ACHN (cell line): ENCODE data around the gene PLS3.
A peak's percentile ranks its signal among the peaks of the same experiment; 100 is the strongest.

ENCODE experiments used
- DNase-seq: peaks from one replicate; pipeline ENCODE4 v3.0.0-alpha.2; 2015
- in situ Hi-C: cut with HindIII; loops from 2 replicates; pipeline ENCODE4 v1.10.0; 2017; ENCODE audit warnings: low sequenced_read_pairs, low pct_ligation_motif_present, low pct_unique_long_range_greater_than_20kb

Gene PLS3

DNA sequence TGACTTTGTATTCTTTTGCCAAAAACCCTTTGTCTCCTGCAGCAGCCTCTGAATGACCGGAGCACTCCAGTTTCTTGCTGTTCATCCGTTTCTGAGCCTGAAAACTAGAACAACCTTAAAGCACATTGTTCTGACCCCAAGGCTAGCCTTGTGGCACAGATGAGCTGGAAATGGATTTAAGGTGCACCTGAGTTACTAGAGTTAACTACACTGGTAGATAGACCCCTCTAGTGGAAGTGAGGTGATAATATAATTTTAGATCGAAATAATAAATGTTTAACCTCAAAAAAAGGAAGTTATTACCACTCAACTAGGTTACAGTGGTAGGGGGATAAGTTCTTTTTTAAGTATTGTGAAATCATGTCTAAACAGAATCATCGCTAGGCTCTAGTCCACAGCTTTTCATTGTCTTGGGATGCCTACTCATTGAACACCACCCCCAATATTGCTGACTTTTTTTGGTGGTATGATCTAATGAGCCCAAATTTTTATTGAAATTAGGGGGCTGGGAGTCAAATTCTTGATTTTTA is 2.7 kb downstream of the PLS3 start:
- in situ Hi-C loops, result no loop called here
- DNase-seq, result no peak

DNA sequence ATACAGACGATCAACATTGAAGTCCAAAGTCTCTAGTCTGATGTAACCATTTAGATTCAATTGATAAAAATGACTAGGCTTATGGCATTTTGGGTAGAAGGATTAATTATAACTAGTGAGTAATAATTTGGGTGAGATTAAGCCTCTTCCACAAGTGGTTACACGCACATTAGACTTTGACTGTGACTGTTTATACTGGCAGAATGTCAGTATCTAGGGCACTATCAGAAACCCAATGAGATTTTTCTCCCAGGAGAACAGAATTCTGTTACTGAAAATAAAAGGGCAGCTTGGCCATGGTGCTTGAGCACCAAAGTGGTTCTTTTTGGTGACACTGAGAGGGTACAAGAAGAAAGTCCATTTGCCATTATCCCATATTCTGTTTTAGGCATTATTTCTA is 3.3 kb downstream of the PLS3 start:
- no peak for DNase-seq
- in situ Hi-C loops, result no loop called here

DNA sequence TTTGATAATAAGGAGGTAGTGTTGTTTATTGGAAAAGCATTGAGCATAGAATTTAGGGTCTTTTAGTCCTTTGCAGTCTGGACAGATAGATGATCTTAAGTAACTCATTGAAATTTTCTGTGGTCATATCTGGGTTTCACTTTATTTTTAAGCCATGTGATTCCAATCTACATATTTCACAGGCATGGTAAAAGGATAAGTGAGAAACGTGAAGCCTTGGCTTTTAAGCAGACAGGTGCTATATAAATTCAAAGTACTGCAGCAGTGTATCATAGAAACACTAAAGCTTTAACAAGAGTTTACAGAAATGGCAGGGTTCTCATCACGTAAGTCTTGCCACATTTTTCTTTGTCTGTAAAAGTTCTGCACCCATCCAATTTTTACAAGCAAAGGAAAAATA is 4.9 kb downstream of the PLS3 start:
- DNase-seq, result no peak
- in situ Hi-C loops, result no loop called here

DNA sequence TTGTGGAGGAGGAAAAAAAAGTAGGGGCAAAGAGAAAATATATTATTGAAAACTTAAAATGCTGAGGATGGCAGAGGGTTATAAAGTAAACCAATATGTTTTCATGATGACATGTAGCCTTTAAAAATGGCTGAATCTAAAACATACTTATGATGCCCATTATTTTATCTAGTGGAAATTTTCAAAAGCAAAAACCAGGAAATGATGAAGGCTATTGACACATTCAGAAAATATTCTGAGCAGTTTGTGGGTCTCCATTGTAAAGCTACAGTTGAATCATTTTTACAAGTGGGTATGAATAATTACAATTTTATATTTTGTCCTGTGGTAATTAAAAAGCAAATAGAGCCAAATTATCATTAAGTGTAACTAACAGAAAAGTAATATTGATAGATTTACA is 10.7 kb downstream of the PLS3 start:
- in situ Hi-C loops, result no loop called here

DNA sequence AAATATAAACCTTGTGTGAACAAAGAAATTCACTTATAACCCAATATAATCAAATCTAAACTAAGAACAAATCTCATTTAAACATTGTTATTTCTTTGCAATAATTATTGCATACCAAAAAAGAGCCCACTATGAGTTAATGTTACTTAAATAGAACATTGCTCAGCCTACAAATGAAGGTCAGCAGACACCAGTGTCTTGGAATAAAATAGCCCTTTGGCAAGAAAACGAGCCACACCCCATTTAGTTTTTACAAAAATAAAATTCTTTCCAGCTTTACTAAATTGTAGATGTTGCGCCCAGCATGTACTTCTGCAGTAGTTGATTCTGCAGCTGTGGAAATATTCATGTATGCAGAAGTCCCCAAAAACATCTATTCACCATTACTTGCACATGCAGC is 12.2 kb downstream of the PLS3 start:
- DNase-seq, result no peak
- in situ Hi-C loops, result no loop called here

More for the DNA sequence above, 10.7 kb downstream of the PLS3 start:
- DNase-seq, result peak; percentile 6

DNA sequence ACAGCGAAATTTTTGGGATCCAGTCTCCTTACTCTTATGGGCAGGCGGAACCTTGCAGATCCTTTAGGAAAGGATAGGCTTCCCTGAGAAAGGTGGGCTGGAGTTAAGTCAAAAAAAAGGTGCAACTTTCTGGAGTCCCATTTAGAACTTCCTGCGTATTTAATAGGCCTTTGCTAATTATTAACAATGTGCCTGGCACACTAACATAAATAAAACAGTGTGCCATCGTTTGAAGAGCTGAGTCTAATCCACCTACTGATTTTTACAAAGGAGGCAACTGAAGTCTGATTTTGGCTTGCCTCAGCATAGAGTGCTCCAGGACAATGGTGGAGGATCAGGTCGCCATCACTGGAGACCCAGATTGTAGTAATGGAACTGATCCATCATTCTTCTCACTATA is 15.7 kb downstream of the PLS3 start:
- in situ Hi-C loops, result no loop called here
- no peak for DNase-seq

DNA sequence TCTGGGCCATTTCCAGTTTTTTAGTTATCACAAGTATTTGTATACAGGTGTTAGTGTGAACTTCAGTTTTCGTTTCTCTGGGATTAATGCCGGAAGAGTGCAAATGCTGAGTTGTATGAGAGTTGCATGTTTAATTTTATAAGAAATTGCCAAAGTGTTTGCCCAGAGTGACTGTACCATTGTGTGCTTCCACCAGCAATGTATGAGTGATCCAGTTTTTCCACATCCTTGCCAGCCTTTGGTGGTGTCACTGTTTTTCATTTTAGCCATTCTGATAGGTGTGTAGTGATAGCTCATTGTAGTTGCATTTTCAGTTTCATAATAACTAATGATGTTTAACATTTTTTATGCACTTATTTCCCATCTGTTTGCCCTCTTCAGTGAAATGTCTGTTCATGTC is 18.4 kb downstream of the PLS3 start:
- in situ Hi-C loops, result no loop called here
- DNase-seq, result no peak

DNA sequence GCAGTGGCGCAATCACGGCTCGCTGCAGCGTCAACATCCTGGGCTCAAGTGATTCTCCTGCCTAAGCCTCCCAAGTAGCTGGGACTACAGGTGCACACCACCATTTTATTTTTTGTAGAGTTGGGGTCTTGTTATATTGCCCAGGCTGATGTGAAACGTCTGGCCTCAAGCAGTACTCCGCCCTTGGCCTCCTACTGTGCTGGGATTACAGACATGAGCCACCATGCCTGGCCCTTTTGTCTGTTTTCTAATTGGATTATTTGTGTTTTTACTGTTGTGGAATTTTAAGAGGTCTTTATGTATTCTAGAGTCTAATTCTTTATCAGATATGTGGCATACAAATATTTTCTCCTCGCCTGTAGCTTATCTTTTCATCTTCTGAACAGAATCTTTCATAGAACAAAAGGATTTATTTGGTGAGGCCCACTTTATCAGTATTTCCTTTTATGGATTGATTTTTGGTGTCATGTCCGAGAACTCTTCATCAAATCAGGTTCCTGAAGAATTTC is 18.9 kb downstream of the PLS3 start:
- in situ Hi-C loops, result no loop called here
- DNase-seq, result no peak

DNA sequence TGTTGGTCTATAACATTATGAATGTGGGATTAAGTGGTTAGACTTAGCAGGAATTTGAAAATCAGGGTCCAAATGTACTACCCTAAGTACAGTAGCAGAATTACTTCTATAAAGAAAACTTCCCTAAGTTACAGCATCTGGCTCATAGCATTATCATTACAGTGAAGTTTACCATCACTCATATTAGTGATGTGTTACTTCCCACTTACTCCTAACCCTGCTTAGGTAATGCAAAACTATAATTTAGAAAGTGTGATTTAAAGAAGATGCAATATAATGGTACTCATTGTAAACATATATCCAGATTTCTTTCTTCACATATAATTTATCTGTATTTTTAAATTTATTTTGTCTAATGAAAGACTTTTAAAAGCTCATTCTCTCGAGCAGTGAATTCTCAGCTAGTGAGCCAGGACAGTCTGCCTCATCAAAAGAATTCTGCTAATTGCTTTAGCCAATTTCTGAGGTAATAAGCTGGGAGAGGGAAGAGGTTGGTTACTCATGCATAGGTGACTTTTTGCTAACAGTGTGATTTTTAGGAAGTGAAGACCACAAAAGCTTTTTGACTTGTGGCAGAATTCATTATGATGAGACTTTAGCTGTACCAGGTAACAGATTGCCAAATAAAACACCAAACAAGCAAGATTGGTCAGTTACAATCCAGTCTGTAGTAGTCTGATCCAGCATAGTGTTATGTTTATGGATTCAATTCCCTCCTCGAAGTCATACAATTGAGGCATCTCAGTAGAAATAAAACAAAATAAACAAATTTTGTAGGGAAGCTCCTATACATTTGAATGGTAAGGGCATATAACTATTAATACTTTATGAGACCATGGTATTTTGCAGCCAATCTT is 21.0 kb downstream of the PLS3 start:
- no peak for DNase-seq
- in situ Hi-C loops, result no loop called here

DNA sequence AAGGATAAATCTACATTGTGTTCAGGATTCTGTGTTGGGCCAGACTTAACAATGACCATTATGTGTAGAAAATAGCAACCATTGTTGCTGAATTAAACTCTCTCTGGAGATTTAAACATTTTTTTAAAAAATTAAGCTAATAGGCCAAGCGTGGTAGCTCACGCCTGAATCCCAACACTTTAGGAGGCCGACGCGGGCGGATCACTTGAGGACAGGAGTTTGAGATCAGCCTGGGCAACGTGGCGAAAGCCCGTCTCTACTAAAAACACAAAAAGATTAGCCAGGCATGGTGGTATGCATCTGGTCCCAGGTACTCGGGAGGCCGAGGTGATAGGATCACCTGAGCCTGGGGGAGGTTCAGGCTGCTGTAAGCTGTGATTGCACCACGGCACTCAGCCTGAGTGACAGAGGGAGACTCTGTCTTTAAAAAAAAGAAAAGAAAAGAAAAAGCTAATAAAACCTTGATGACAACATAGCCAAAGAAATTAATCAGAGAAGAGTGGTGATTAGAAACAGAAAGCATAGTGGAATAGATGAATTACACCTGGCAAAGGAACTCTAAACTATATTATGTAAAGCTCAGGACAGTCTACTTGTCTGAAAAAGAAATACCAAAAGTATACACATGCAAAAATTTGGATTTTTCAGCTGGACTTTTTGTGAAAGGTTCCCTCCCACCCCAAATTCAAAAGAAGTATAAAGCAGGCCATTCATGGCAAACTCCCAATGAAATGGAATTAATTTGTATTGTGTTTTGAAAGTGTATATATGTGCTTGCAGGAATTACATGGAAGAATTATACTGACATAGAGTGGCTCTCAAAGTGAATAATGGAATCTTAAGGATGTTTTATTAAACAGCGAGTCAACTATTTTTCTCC is 21.9 kb downstream of the PLS3 start:
- DNase-seq, result no peak
- in situ Hi-C loops, result no loop called here

DNA sequence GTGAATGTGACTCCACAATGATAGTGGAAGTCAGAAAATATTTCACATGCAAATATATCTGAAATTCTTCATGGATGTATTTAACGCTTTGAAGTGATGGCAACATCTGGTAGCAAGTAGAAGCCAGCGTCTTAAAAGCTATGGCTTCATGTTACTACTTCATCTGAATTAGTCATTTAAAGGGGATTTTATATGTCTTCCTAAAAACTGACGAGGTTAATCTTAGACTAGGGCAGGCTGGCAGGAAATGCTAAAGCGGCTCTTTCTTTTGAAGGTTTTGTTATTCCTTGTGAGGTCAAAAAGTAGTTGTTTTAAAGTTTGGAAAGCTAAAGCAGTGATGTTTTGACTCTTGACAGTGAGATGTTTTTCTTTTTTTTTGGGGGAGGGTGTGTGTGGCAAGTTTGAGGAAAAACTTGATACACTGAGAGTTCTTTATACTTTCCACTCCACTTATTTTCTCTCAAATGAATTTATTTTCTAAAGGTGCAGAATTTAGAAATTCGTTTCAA is 22.6 kb downstream of the PLS3 start:
- no peak for DNase-seq
- in situ Hi-C loops, result no loop called here

DNA sequence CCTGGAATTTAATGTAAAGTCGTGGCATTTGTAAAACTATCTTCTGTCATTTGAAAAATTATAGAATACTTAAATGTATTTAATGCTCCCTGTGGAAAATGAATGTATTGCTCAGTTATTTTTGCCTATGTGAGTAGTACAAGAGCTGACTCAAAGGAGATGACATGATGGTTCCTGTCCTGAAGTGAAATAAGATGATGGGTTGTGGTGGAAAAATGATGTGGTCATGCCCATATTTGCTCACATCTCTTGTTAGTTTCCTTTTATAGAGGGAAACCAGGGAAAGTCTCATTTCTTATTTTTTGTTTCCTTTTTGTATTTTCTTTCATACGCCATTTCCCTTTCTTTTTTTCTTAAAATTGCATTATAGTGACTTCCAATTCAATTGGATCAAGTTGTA is 23.7 kb downstream of the PLS3 start:
- no peak for DNase-seq
- in situ Hi-C loops, result no loop called here

DNA sequence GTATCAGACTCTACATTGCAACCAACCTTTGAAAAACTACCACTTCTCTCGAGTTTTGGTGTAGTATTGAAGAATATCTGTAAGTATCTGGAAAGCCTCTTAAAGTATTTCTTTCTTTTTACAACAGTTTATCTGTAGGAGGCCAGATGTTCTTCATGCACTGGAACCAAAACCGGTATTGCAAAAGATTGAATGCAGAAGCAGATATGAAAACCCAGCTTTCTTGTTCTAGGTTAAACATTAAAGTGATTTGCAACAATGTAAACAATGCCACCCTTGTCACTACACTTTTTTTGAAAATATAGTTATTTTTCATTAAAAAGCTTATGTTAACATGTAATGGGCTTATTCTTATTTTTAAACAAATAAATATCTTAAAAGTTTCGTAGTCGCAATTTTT is 27.2 kb downstream of the PLS3 start:
- no peak for DNase-seq
- in situ Hi-C loops, result no loop called here

DNA sequence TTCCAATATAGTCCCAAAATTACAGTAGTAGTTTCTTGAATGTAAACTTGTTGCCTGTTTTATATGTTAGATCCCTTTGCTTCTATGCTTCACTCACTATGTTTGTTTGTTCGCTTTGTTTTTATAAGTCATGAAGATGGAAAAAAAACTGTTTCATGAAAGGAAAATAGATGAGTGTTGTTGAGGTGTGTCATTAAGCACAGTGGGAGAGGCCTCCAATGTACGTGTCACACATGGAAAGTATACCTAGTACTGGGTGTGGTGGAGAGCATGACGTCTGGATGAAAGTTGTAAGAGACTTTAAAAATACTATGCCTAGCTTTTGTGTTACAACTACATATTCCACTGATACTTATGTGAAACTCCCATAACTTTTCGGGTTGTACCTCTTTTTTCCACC is 28.4 kb downstream of the PLS3 start:
- no peak for DNase-seq
- in situ Hi-C loops, result no loop called here

DNA sequence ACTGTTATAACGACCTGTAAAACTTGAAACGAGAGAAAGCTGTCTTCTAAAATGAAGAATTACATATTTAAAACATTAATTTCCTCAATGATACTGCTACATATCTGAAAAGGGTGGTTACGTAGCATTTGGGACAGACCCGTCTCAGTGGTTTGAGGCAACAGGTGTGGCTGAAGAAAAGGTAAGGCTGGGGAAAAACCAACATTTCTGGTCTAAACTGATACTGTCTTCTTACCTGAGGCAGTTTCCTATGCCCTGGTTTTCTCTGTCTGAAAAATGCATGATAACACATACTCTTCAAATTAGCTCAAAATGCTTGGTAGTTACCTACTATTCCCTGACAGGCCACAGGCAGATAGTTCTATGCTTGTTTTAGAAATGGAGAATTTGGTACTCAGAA is 30.4 kb downstream of the PLS3 start:
- in situ Hi-C loops, result no loop called here
- DNase-seq, result no peak

DNA sequence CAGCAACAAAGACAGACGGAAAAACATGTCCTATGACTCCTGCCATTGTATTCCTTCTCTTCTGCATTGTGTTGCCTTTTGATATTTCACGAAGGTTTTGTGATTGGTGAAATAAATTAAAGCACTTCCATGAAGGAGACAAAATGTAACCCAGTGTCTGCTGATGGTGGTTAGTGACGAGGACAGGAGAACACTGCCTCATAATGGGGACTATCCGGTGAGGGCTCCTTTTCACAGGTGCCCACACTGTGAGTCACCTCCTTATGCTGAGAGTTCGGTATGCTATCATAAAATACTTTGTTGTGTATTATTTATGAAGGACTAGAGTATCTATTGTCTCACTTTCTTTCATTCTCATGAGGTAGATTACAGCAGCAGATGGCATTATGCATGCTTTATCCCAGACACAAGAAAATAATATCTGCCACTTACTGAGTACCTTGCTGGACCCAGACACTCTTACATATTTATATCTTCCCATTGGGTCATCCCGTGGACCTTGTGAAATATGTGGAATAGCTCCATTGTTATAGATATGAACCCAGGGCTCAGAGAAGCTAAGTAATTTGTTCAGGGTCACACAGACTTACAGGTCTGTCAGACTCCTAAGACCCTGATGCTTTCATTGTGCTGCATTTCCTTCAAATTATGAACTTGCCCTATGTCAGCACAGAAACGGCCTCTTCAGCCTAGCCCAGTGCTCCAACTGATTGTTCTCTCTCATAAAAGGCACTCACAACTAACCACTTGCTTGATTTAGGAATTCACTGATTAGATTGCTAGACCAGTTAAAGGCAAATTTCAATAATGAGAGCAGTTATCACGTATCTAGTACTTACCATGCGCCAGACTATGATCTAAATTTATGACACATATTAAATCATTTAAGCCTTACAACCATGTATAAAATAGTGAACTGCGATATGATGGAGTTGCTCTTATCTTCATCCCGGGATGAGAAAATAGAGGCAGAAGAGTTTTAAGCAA is 31.2 kb downstream of the PLS3 start:
- no peak for DNase-seq
- in situ Hi-C loops, result no loop called here

DNA sequence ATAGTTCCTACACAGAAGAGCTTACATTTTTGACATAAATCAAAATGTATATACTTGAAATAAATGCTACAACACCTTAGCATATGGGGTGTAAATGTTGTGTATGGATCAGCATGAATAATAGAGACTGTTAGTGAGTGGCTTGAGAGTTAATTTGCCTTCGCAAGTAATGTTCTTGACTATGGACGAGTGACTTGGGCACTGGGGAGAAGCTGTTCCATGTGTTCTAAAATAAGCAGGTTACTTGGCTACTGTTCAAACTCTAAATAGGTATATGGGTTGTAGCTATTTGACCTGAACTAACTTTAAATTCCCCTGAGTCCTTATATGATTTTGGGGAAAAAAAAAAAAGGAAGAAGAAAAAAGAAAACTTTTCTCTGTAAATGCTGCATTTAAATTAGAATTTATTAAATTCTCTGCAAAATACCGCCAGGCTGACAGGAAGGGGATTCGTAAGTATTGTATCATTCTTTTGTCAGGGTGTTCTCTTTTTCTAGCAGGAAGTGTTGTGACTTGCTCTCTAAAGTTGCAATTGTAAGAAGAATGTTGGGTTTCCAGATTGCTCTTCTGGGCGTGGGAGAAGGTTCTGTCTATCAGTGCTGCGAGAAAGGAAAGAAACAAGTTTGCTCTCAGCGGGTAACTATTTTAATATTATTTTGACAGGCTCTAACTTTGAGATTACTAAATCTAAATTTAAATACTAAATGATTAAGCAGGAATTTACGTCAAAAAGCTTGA is 32.2 kb downstream of the PLS3 start:
- in situ Hi-C loops, result no loop called here
- DNase-seq, result no peak
